Thyroid gland (tissue), 4 donors: ENCODE results near the gene DLG2.

Experiments
- POLR2A ChIP-seq, 2 donors: fragments of 450-650 bp; IDR thresholded peaks; one replicate each; pipeline ENCODE4 v1.6.1; 2017; ENCODE audit warnings: antibody characterized with exemption in 2 of 2, mild to moderate bottlenecking in 2 of 2, moderate library complexity in 1 of 2
- TF ChIP-seq, protein P1 (sequence below), 6 experiments: fragments of 200-600 bp in 3 of 6; fragments of 450-650 bp in 3 of 6; sonication (generic) in 3 of 6; IDR thresholded peaks; one replicate each; pipeline ENCODE4 v1.5.1; 2016 to 2019; ENCODE audit warnings: antibody characterized with exemption in 6 of 6, mild to moderate bottlenecking in 2 of 6, inconsistent platforms in 1 of 6, moderate library complexity in 1 of 6

DNA sequence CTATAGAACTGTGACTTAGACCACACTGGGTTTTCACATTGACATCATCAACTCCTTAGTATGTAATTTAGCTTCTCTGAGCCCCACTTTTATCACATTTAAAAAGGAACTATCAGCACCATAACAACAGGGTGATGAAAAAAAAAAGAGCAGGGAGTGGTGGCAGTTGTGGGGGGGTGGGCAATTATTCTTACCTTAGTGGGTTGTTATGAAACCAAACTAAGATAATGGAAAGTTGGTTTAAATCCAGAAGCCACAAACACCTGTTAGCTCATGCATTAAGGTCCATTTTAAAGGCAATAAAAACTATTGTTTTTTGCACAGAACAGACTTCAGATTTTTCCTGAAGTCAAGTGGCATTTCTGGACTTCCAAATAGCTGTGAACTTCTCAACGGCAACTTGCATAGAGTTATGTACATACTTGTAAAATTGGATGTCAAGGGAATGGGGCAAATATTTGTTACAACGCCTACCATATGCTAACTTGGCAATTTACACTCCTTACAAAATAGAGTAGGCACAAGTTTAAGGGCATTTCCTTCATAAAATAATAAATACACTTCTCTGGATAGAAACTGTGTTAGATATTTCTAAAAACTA lies 793.6 kb downstream of the DLG2 start:
- TF ChIP-seq, protein P1, sequence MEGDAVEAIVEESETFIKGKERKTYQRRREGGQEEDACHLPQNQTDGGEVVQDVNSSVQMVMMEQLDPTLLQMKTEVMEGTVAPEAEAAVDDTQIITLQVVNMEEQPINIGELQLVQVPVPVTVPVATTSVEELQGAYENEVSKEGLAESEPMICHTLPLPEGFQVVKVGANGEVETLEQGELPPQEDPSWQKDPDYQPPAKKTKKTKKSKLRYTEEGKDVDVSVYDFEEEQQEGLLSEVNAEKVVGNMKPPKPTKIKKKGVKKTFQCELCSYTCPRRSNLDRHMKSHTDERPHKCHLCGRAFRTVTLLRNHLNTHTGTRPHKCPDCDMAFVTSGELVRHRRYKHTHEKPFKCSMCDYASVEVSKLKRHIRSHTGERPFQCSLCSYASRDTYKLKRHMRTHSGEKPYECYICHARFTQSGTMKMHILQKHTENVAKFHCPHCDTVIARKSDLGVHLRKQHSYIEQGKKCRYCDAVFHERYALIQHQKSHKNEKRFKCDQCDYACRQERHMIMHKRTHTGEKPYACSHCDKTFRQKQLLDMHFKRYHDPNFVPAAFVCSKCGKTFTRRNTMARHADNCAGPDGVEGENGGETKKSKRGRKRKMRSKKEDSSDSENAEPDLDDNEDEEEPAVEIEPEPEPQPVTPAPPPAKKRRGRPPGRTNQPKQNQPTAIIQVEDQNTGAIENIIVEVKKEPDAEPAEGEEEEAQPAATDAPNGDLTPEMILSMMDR (IDR thresholded peaks at IDR 0.05), result no peak
- TF ChIP-seq POLR2A (IDR thresholded peaks at IDR 0.05), result no peak
